ENCODE data around the gene POLR2E. TPM values are rescaled to one million over a fixed set of nuclear protein-coding genes. Genes with fewer than 3 reads are reported as not detected.
A peak's percentile ranks its signal among the peaks of the same experiment; 100 is the strongest.

Gene POLR2E
- total and polyA plus RNA-seq, 9 of the 15 experiments (the other 6 are each of a cell fraction or from before 2014, with no cell fraction given), result 3.4 to 413 (median 244) TPM

DNA sequence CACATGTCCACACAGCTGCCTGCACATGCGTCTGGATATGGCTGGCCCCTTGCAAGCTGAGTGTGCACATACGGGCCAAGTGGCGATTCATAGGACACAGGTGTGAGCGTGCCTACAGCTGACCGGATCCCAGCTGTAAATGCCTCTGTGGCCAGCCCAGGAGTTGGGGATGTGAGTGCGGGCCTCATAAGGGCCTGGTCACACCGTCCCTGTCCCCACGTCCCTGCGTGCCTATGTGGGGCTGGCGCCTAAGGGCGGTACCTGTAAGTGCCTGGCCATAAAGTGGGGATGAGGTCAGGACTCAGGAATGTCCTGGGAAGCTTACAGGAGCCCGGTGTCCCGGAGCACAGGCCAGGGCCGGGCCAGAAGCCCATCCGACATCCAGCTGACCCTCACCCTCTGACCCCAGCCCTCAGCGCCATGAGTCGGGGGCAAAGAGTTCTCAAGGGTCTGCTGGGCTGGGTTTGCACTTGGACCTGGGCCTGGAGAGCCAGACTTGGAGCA lies 29.5 kb downstream of the POLR2E start (continued):
- TF ChIP-seq, protein P1, sequence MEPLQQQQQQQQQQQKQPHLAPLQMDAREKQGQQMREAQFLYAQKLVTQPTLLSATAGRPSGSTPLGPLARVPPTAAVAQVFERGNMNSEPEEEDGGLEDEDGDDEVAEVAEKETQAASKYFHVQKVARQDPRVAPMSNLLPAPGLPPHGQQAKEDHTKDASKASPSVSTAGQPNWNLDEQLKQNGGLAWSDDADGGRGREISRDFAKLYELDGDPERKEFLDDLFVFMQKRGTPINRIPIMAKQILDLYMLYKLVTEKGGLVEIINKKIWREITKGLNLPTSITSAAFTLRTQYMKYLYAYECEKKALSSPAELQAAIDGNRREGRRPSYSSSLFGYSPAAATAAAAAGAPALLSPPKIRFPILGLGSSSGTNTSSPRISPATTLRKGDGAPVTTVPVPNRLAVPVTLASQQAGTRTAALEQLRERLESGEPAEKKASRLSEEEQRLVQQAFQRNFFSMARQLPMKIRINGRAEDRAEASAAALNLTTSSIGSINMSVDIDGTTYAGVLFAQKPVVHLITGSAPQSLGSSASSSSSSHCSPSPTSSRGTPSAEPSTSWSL (CRISPR knock-in tag; IDR thresholded peaks at IDR 0.05; ENCODE audit: borderline replicate concordance), result no peak
- no peak for TF ChIP-seq ZNF507 (tag; conservative IDR thresholded peaks at IDR 0.05)
- TF ChIP-seq POLR2AphosphoS2 (IDR thresholded peaks at IDR 0.05; ENCODE audit: low read length), result no peak
- TF ChIP-seq, protein P2, sequence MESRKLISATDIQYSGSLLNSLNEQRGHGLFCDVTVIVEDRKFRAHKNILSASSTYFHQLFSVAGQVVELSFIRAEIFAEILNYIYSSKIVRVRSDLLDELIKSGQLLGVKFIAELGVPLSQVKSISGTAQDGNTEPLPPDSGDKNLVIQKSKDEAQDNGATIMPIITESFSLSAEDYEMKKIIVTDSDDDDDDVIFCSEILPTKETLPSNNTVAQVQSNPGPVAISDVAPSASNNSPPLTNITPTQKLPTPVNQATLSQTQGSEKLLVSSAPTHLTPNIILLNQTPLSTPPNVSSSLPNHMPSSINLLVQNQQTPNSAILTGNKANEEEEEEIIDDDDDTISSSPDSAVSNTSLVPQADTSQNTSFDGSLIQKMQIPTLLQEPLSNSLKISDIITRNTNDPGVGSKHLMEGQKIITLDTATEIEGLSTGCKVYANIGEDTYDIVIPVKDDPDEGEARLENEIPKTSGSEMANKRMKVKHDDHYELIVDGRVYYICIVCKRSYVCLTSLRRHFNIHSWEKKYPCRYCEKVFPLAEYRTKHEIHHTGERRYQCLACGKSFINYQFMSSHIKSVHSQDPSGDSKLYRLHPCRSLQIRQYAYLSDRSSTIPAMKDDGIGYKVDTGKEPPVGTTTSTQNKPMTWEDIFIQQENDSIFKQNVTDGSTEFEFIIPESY (CRISPR knock-in tag; IDR thresholded peaks at IDR 0.05), result peak; percentile 77
- no peak for TF ChIP-seq HNRNPUL1 (IDR thresholded peaks at IDR 0.05; ENCODE audit: low read length)
- no peak for TF ChIP-seq EWSR1 (IDR thresholded peaks at IDR 0.05; ENCODE audit: borderline replicate concordance, low read depth, partially characterized antibody)
- TF ChIP-seq ZC3H4 (CRISPR knock-in tag; IDR thresholded peaks at IDR 0.05; ENCODE audit: borderline replicate concordance), result no peak
- TF ChIP-seq, protein P3, sequence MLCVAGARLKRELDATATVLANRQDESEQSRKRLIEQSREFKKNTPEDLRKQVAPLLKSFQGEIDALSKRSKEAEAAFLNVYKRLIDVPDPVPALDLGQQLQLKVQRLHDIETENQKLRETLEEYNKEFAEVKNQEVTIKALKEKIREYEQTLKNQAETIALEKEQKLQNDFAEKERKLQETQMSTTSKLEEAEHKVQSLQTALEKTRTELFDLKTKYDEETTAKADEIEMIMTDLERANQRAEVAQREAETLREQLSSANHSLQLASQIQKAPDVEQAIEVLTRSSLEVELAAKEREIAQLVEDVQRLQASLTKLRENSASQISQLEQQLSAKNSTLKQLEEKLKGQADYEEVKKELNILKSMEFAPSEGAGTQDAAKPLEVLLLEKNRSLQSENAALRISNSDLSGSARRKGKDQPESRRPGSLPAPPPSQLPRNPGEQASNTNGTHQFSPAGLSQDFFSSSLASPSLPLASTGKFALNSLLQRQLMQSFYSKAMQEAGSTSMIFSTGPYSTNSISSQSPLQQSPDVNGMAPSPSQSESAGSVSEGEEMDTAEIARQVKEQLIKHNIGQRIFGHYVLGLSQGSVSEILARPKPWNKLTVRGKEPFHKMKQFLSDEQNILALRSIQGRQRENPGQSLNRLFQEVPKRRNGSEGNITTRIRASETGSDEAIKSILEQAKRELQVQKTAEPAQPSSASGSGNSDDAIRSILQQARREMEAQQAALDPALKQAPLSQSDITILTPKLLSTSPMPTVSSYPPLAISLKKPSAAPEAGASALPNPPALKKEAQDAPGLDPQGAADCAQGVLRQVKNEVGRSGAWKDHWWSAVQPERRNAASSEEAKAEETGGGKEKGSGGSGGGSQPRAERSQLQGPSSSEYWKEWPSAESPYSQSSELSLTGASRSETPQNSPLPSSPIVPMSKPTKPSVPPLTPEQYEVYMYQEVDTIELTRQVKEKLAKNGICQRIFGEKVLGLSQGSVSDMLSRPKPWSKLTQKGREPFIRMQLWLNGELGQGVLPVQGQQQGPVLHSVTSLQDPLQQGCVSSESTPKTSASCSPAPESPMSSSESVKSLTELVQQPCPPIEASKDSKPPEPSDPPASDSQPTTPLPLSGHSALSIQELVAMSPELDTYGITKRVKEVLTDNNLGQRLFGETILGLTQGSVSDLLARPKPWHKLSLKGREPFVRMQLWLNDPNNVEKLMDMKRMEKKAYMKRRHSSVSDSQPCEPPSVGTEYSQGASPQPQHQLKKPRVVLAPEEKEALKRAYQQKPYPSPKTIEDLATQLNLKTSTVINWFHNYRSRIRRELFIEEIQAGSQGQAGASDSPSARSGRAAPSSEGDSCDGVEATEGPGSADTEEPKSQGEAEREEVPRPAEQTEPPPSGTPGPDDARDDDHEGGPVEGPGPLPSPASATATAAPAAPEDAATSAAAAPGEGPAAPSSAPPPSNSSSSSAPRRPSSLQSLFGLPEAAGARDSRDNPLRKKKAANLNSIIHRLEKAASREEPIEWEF (CRISPR knock-in tag; IDR thresholded peaks at IDR 0.05), result no peak
- no peak for TF ChIP-seq EP300 (IDR thresholded peaks at IDR 0.05; ENCODE audit: low read length)
- no peak for TF ChIP-seq MIER1 (IDR thresholded peaks at IDR 0.05; ENCODE audit: low read depth)
- TF ChIP-seq ZNF146 (CRISPR knock-in tag; IDR thresholded peaks at IDR 0.05; ENCODE audit: unreplicated experiment), result no peak
- TF ChIP-seq, protein P4, sequence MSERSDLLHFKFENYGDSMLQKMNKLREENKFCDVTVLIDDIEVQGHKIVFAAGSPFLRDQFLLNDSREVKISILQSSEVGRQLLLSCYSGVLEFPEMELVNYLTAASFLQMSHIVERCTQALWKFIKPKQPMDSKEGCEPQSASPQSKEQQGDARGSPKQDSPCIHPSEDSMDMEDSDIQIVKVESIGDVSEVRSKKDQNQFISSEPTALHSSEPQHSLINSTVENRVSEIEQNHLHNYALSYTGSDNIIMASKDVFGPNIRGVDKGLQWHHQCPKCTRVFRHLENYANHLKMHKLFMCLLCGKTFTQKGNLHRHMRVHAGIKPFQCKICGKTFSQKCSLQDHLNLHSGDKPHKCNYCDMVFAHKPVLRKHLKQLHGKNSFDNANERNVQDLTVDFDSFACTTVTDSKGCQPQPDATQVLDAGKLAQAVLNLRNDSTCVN (CRISPR knock-in tag; IDR thresholded peaks at IDR 0.05), result no peak
- TF ChIP-seq RBM17 (IDR thresholded peaks at IDR 0.05; ENCODE audit: borderline replicate concordance, low read depth, low read length), result no peak
- no peak for TF ChIP-seq ELF4 (CRISPR knock-in tag; IDR thresholded peaks at IDR 0.05)
- TF ChIP-seq, protein P5, sequence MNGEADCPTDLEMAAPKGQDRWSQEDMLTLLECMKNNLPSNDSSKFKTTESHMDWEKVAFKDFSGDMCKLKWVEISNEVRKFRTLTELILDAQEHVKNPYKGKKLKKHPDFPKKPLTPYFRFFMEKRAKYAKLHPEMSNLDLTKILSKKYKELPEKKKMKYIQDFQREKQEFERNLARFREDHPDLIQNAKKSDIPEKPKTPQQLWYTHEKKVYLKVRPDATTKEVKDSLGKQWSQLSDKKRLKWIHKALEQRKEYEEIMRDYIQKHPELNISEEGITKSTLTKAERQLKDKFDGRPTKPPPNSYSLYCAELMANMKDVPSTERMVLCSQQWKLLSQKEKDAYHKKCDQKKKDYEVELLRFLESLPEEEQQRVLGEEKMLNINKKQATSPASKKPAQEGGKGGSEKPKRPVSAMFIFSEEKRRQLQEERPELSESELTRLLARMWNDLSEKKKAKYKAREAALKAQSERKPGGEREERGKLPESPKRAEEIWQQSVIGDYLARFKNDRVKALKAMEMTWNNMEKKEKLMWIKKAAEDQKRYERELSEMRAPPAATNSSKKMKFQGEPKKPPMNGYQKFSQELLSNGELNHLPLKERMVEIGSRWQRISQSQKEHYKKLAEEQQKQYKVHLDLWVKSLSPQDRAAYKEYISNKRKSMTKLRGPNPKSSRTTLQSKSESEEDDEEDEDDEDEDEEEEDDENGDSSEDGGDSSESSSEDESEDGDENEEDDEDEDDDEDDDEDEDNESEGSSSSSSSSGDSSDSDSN (IDR thresholded peaks at IDR 0.05; ENCODE audit: borderline replicate concordance in 1 of 2, low read depth in 2 of 2, low read length in 2 of 2), result no peak

All from K562 (cell line).